RWPE1 (cell line): ENCODE data around the gene GPR78.
"Not testable (repeated sequence)": the region's sequence is repeated elsewhere in the genome, so short reads cannot be mapped to it uniquely, and the experiment has no call there.

Experiments
- CTCF ChIA-PET: fragments of 350-600 bp; sonication (Branson Sonifier 250); formaldehyde crosslinking; extraction: SDS; loops from one replicate; lab custom pipeline; 2021; lab: Yijun Ruan, JAX
- POLR2A ChIA-PET: fragments of 400-600 bp; formaldehyde crosslinking; extraction: SDS; loops from one replicate; lab custom pipeline; 2020; ENCODE audit warnings: antibody characterized with exemption; ENCODE audit not compliant: low non-redundant PET; lab: Yijun Ruan, JAX
- DNase-seq: peaks from one replicate; pipeline ENCODE4 v3.0.0; 2012; ENCODE audit warnings: low spot score
- H3K27ac ChIP-seq: fragments of 450-650 bp; 2 replicates; pipeline ENCODE4 v1.5.1; 2017
- TF ChIP-seq, protein P1 (sequence below): fragments of 450-650 bp; conservative IDR thresholded peaks from 2 replicates; pipeline ENCODE4 v1.5.1; 2017; ENCODE audit warnings: low read depth, mild to moderate bottlenecking

The GPR78 gene

GRCh38 chr4:8615366-8615765, 35.2 kb downstream of the GPR78 start:
- CTCF ChIA-PET, result no interaction called here

GRCh38 chr4:8615921-8616787, 36.0 kb downstream of the GPR78 start:
- TF ChIP-seq, protein P1, sequence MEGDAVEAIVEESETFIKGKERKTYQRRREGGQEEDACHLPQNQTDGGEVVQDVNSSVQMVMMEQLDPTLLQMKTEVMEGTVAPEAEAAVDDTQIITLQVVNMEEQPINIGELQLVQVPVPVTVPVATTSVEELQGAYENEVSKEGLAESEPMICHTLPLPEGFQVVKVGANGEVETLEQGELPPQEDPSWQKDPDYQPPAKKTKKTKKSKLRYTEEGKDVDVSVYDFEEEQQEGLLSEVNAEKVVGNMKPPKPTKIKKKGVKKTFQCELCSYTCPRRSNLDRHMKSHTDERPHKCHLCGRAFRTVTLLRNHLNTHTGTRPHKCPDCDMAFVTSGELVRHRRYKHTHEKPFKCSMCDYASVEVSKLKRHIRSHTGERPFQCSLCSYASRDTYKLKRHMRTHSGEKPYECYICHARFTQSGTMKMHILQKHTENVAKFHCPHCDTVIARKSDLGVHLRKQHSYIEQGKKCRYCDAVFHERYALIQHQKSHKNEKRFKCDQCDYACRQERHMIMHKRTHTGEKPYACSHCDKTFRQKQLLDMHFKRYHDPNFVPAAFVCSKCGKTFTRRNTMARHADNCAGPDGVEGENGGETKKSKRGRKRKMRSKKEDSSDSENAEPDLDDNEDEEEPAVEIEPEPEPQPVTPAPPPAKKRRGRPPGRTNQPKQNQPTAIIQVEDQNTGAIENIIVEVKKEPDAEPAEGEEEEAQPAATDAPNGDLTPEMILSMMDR, result no peak
- POLR2A ChIA-PET, result no interaction called here
- CTCF ChIA-PET, result no interaction called here
- no peak for DNase-seq
- H3K27ac ChIP-seq, result no peak overlapping the region

More at GRCh38 chr4:8615366-8615765, 35.2 kb downstream of the GPR78 start:
- no peak overlapping the region for H3K27ac ChIP-seq
- no peak for DNase-seq
- TF ChIP-seq, protein P1, result no peak
- POLR2A ChIA-PET, result no interaction called here

GRCh38 chr4:8616831-8617230, 36.6 kb downstream of the GPR78 start:
- ChIA-PET CTCF (no interaction called here), POLR2A (no interaction called here)
- TF ChIP-seq, protein P1, result no peak
- no peak overlapping the region for H3K27ac ChIP-seq
- DNase-seq, result no peak

- TF ChIP-seq, protein P1, result no peak
- H3K27ac ChIP-seq, result no peak overlapping the region
- POLR2A ChIA-PET, result no interaction called here
- DNase-seq, result no peak
- CTCF ChIA-PET, result no interaction called here
These were observed 37.4 kb downstream of the GPR78 start for GRCh38 chr4:8617486-8618040.

GRCh38 chr4:8618421-8618820, 38.2 kb downstream of the GPR78 start:
- no peak overlapping the region for H3K27ac ChIP-seq
- DNase-seq, result no peak
- CTCF ChIA-PET, result interaction anchor here (1.0 kb wide), 1 partner anchor 11 kb away, joined by 3 read pairs; no protein-coding TSS in a partner anchor
- POLR2A ChIA-PET, result no interaction called here
- TF ChIP-seq, protein P1, result no peak

DNA sequence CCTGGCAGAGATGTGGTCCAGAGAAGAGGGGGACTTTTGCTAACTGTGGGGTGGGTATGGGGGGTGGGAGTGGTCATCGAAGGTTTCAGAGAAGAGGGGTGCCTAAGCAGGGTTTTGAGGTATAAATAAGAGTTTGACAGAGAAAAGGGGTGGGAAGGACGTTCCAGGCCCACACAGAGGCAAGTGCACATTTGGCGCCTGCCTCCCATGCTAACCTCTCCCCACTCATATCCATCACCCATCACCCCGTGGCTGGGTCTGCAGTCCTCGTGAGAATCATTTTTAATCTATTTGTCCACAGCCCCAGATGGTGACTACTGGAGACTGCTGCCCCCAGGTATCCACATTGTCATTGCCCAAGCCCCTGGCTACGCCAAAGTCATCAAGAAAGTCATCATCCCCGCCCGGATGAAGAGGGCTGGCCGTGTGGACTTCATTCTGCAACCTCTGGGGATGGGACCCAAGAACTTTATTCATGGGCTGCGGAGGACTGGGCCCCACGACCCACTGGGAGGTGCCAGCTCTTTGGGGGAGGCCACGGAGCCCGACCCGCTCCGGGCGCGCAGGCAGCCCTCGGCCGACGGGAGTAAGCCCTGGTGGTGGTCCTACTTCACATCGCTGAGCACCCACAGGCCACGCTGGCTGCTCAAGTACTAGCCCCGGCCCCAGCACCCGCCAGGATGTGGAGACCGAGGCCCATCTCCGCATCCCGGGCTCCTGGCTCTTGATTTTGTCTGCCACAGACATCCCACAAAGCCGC, 38.9 kb downstream of the GPR78 start:
- CTCF ChIA-PET, result interaction anchor here (0.7 to 1.0 kb wide), 2 partner anchors 12 to 59 kb away, joined by 3 to 4 read pairs; no protein-coding TSS in a partner anchor
- no peak overlapping the region for H3K27ac ChIP-seq
- DNase-seq, result no peak
- POLR2A ChIA-PET, result no interaction called here
- TF ChIP-seq, protein P1, result no peak

DNA sequence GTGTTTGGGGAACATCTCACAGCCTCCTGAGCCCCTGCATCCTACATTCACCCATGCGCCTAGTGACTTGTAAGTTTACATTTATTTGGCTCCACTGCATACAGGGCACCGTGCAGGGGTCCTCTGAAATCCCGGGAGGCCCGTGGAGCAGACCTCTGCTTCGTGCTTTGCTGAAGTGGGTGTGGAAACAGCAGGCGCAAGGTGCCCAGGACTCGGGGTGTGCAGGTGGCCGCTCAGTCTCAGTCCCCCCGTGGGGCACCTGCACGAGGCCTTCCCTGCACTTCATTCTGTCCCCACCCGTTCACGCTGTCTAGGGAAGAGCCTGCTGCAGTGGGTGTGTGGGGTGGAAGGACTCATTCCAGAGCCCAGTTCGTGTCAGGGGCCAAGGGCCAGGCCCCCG, 40.9 kb downstream of the GPR78 start:
- CTCF ChIA-PET, DNase-seq, POLR2A ChIA-PET, H3K27ac ChIP-seq: not testable (repeated sequence)

DNA sequence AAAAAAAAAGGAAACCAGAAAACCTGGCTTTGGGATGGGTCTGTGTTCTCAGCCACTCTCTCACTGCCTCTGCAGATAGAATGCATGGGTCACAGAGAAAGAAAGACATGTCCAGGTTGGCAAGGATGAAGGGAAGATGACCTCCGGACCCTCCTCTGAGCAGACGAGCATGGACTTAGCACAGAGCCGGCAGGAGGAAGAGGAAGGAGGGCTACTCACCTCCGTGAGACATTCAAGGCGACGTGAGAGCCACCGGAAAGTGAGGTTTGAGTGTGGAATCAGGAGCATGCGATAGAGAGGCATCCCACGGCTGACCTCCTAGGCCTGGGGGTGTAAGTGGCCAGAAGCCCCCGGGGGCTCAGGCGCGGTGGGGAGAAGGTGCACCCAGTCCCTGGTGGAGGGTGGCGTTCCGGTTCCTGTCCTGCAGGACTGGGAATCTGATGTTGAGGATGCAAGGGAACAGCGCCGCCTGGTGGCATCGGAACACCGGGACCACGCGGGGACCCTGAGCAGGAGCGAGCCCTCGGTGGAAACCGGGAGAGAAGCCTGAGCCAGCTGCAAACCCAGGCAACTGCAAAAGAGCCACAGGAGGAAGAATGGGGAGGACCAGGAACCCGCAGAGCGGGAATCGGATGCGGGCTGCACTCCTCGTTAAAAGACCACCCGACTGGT, 44.5 kb downstream of the GPR78 start:
- CTCF ChIA-PET, H3K27ac ChIP-seq, DNase-seq, POLR2A ChIA-PET: not testable (repeated sequence)
